Keratinocyte (primary cell): ENCODE data around the gene CHMP6. TPM values are rescaled to one million over a fixed set of nuclear protein-coding genes. Genes with fewer than 3 reads are reported as not detected.

ENCODE experiments used
- DNase-seq: peaks from one replicate; pipeline ENCODE4 v3.0.0-alpha.2; 2011; ENCODE audit warnings: low read depth, missing footprints, low spot score
- FAIRE-seq: peaks from 2 replicates; lab custom pipeline; 2011; peaks lifted over from hg19 to GRCh38; lab: Jason Lieb, UNC
- H2AFZ ChIP-seq: 2 replicates; pipeline ENCODE4 v1.6.0; 2012; ENCODE audit warnings: low read length, control low read depth, inconsistent platforms; ENCODE audit not compliant: control insufficient read depth
- H3K27ac ChIP-seq: 2 replicates; pipeline ENCODE4 v1.5.1; 2011; ENCODE audit warnings: low read length; ENCODE audit not compliant: control insufficient read depth, insufficient read depth
- H3K27me3 ChIP-seq: 3 replicates; pipeline ENCODE4 v1.6.0; 2011; ENCODE audit warnings: low read length; ENCODE audit not compliant: control insufficient read depth, insufficient read depth; ENCODE audit errors: extremely low read depth
- H3K36me3 ChIP-seq, 2 experiments: 2 replicates in 1 of 2; 3 replicates in 1 of 2; pipeline ENCODE4 v1.5.1; 2011; ENCODE audit warnings: low read length in 2 of 2, mild to moderate bottlenecking in 1 of 2; ENCODE audit not compliant: control insufficient read depth in 2 of 2, insufficient read depth in 2 of 2; ENCODE audit errors: extremely low read depth in 1 of 2
- H3K4me1 ChIP-seq: 3 replicates; pipeline ENCODE4 v1.5.1; 2011; ENCODE audit warnings: low read length; ENCODE audit not compliant: control insufficient read depth, insufficient read depth; ENCODE audit errors: extremely low read depth
- H3K4me2 ChIP-seq: 3 replicates; pipeline ENCODE4 v1.6.0; 2011; ENCODE audit warnings: low read depth, low read length; ENCODE audit not compliant: control insufficient read depth, insufficient read depth; ENCODE audit errors: extremely low read depth
- H3K4me3 ChIP-seq, 3 experiments: fragments of 200-600 bp in 1 of 3; sonication (generic) in 1 of 3; 2 replicates in 2 of 3; 3 replicates in 1 of 3; pipeline ENCODE4 v1.5.1; 2011 to 2016; ENCODE audit warnings: low read length in 3 of 3, mild to moderate bottlenecking in 3 of 3, control low read depth in 2 of 3, inconsistent platforms in 1 of 3, low read depth in 1 of 3, mixed read lengths in 1 of 3, mixed run types in 1 of 3, moderate library complexity in 1 of 3; ENCODE audit not compliant: control insufficient read depth in 2 of 3, insufficient read depth in 2 of 3; ENCODE audit errors: extremely low read depth in 1 of 3
- H3K79me2 ChIP-seq: 2 replicates; pipeline ENCODE4 v1.6.0; 2012; ENCODE audit warnings: low read length; ENCODE audit not compliant: control insufficient read depth, insufficient read depth
- H3K9ac ChIP-seq: 3 replicates; pipeline ENCODE4 v1.6.0; 2011; ENCODE audit warnings: low read length; ENCODE audit not compliant: control insufficient read depth, insufficient read depth; ENCODE audit errors: extremely low read depth
- H3K9me1 ChIP-seq: 3 replicates; pipeline ENCODE4 v1.6.0; 2011; ENCODE audit warnings: low read length; ENCODE audit not compliant: control insufficient read depth, insufficient read depth; ENCODE audit errors: extremely low read depth
- H3K9me3 ChIP-seq: 2 replicates; pipeline ENCODE4 v1.5.1; 2012; ENCODE audit warnings: low read depth, low read length; ENCODE audit not compliant: control insufficient read depth
- H4K20me1 ChIP-seq: 3 replicates; pipeline ENCODE4 v1.6.0; 2011; ENCODE audit warnings: low read length; ENCODE audit not compliant: control insufficient read depth, insufficient read depth; ENCODE audit errors: extremely low read depth
- EZH2 ChIP-seq: IDR thresholded peaks from one replicate; pipeline ENCODE4 v1.6.1; 2012; ENCODE audit warnings: inconsistent platforms, mild to moderate bottlenecking, low read length, moderate library complexity
- dilution Hi-C: fragments of 300-500 bp; cut with MboI; formaldehyde crosslinking; loops from one replicate; pipeline ENCODE4 v1.7.0; 2020; ENCODE audit warnings: low sequenced_read_pairs; ENCODE audit not compliant: extremely low pct_ligation_motif_present
- polyA plus RNA-seq, 5 experiments: library from polyadenylated mRNA; depleted of rRNA in 3 of 5; stranded (reverse) in 3 of 5; stranded (forward) in 1 of 5; unstranded in 1 of 5; fragments of >200 nt; gene quantifications; 1 replicate in 1 of 5; 2 replicates in 3 of 5; 3 replicates in 1 of 5; pipeline versions ENCODE4 v1.2.1 to v1.2.3, GENCODE V29; 2011 to 2012; ENCODE audit warnings: missing spikeins in 2 of 5, low read depth in 1 of 5, low replicate concordance in 1 of 5
- TF ChIP-seq, protein P1 (sequence below), 3 experiments: IDR thresholded peaks in 1 of 3; conservative IDR thresholded peaks in 1 of 3; optimal IDR thresholded peaks in 1 of 3; 2 replicates in 2 of 3; 3 replicates in 1 of 3; pipeline versions ENCODE3 to v1.5.1; 2011; ENCODE audit warnings: low read length in 3 of 3, mild to moderate bottlenecking in 3 of 3, moderate library complexity in 2 of 3, control low read depth in 1 of 3, inconsistent platforms in 1 of 3; ENCODE audit not compliant: insufficient read depth in 2 of 3; ENCODE audit errors: extremely low read depth in 1 of 3

Gene CHMP6
- polyA plus RNA-seq, 1 donor (not counting 4 experiments of a cell fraction or from before 2014, with no cell fraction given) = 20.9 TPM

DNA sequence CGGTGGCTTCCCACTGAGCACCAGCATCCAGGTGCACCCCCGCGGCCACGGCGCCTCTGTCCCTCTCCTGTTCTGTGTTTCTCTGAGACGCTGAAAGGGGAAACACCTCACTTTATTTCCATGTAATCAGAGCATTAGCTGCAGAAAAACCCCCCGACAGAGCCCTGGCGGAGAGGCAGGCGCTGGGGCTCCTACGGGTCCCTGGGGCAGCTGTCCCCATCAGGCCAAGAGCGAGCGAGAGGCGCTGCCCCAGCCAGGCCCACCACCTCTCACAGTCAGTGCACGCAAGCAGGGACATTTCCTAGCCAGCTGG, 27.1 kb upstream of the CHMP6 start:
- no peaks in the 10 kb centered on the region for H3K79me2 ChIP-seq
- no peaks in the 10 kb centered on the region for H4K20me1 ChIP-seq
- no peak for TF ChIP-seq EZH2
- TF ChIP-seq, protein P1, sequence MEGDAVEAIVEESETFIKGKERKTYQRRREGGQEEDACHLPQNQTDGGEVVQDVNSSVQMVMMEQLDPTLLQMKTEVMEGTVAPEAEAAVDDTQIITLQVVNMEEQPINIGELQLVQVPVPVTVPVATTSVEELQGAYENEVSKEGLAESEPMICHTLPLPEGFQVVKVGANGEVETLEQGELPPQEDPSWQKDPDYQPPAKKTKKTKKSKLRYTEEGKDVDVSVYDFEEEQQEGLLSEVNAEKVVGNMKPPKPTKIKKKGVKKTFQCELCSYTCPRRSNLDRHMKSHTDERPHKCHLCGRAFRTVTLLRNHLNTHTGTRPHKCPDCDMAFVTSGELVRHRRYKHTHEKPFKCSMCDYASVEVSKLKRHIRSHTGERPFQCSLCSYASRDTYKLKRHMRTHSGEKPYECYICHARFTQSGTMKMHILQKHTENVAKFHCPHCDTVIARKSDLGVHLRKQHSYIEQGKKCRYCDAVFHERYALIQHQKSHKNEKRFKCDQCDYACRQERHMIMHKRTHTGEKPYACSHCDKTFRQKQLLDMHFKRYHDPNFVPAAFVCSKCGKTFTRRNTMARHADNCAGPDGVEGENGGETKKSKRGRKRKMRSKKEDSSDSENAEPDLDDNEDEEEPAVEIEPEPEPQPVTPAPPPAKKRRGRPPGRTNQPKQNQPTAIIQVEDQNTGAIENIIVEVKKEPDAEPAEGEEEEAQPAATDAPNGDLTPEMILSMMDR (optimal IDR thresholded peaks at IDR 0.05 in 1 of 3, IDR thresholded peaks at IDR 0.05 in 1 of 3, conservative IDR thresholded peaks at IDR 0.05 in 1 of 3; ENCODE audit: extremely low read depth in 1 of 3, insufficient read depth in 2 of 3, low read length in 3 of 3) = no peak
- no peak overlapping the region for H3K9ac ChIP-seq
- no peak overlapping the region for H3K27ac ChIP-seq
- DNase-seq (no peak), FAIRE-seq (no peak)
- dilution Hi-C loops = no loop called here
- H3K27me3 ChIP-seq = peaks cover 3% of the 10 kb centered on the region
- no peaks in the 10 kb centered on the region for H3K9me1 ChIP-seq
- H3K36me3 ChIP-seq = no peaks in the 10 kb centered on the region
- H3K9me3 ChIP-seq = no peaks in the 10 kb centered on the region
- H3K4me3 ChIP-seq = no peak overlapping the region
- H3K4me2 ChIP-seq = no peak overlapping the region
- no peaks in the 10 kb centered on the region for H3K4me1 ChIP-seq
- no peak overlapping the region for H2AFZ ChIP-seq

DNA sequence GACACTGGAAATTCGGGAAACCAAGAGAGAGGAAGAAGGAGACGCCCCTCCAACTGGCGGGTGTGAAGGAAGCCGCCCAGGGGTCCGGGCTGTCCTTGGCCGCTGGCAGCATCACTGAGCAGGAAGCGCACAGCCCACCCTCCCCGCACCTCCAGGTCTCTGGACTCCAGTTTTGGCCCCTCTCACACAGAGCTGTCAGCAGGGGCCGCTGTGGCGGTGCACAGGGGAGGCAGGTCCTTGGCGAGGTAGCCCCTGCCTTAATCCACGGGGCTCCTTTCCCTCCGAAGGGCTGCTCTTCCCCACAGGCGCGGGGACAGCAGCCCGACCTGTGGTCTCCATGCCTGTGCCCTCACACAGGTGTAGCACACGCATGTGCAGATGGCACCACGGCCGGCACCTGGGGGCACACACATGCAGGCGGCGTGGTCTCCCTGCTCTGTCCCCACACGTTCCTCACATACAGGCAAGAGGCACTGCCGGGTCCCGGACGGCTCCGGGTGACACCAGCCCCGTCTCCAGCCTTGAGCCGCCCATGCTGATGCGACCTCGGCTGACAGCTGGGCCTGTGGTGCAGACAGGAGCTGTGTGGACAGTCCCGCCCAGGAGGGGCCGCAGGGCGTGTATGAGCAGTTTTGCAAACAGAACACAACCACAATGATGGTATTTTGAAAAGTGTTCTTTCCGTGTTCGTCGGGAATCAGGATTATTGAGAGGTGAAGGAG, 26.6 kb upstream of the CHMP6 start:
- Histone ChIP-seq H3K9ac (no peak overlapping the region), H4K20me1 (no peaks in the 10 kb centered on the region), H3K9me3 (no peaks in the 10 kb centered on the region), H3K4me1 (no peaks in the 10 kb centered on the region), H3K27ac (no peak overlapping the region), H3K4me3 (no peak overlapping the region), H2AFZ (no peak overlapping the region), H3K9me1 (no peaks in the 10 kb centered on the region), H3K27me3 (peaks cover 8% of the 10 kb centered on the region), H3K36me3 (no peaks in the 10 kb centered on the region), H3K4me2 (no peak overlapping the region), H3K79me2 (no peaks in the 10 kb centered on the region)
- FAIRE-seq (no peak), DNase-seq (no peak)
- dilution Hi-C loops = no loop called here
- TF ChIP-seq, protein P1 (optimal IDR thresholded peaks at IDR 0.05 in 1 of 3, IDR thresholded peaks at IDR 0.05 in 1 of 3, conservative IDR thresholded peaks at IDR 0.05 in 1 of 3; ENCODE audit: extremely low read depth in 1 of 3, insufficient read depth in 2 of 3, low read length in 3 of 3) = no peak
- TF ChIP-seq EZH2 = no peak
